ENCODE data around the gene KRTAP10-9.
"Not testable (repeated sequence)": the region's sequence is repeated elsewhere in the genome, so short reads cannot be mapped to it uniquely, and the experiment has no call there.

KRTAP10-9 gene

DNA sequence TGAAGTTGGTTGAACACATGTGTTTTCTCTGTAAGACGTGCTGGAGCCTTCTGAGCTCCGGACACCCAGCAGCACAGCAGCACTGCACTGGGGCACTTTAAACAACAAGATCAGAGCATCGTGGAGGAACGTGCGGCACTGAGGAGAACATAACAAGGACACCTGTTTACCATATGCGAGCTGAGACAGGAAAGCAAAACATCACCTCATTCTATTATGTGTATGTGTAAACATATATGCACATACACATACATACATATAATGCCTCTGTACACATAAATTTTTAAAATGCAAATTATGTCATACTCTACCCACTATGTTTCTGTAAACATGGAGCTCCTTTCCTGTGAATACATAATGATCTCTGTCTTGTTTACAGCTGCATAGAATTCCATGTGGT, 31.4 kb upstream of the KRTAP10-9 start:
- no peak for DNase-seq (ENCODE audit: low read depth, low spot score)

DNA sequence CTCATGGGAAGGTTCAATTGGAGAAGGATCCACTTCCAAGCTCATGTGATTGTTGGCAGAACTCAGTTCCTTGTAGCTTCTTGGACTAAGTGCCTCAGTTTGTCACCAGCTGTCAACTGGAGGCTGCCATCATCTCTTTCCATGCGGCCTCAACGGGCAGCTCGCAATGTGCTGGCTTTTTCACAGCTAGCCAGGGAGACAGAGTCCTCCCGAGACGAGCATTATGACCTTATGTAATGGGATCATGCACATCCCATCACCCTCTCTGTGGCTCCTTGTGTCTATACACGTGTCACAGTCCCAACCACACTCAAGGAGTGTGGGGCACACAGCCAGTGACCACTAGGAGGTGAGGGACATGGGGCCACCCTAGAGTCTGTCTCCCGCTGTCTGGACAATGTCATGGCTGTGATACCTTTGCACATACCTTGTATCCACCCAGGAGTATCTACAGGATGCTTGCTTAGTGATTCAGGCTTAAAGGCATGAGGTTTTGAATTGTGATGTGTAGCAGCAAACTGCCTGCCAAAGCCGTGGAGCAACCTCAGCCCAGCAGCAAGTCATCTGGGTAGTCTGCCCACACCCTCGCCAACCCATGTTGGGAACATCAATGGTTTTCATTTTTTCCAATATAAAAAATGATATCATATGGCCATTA, 30.7 kb upstream of the KRTAP10-9 start:
- DNase-seq (ENCODE audit: low read depth, low spot score), result no peak

DNA sequence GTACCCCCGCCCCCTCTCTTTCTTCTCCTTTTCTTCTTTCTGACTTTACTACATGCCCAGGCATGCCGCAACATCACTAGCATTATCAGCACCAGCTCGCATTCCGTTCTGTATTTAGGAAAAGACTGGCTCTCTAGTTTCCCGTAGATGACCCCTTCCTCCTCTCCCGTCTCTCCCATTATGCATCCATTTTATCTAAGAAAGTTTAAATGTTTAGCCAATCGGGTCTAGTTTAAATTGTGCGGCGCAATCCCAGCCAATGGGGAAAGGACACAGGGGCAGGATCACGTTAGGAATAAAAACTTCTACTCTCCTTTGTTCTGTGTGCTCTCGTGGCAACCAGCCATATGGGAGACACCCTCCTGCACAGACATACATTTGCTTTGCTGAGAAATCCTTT, 28.8 kb upstream of the KRTAP10-9 start:
- no peak for DNase-seq (ENCODE audit: low read depth, low spot score)

DNA sequence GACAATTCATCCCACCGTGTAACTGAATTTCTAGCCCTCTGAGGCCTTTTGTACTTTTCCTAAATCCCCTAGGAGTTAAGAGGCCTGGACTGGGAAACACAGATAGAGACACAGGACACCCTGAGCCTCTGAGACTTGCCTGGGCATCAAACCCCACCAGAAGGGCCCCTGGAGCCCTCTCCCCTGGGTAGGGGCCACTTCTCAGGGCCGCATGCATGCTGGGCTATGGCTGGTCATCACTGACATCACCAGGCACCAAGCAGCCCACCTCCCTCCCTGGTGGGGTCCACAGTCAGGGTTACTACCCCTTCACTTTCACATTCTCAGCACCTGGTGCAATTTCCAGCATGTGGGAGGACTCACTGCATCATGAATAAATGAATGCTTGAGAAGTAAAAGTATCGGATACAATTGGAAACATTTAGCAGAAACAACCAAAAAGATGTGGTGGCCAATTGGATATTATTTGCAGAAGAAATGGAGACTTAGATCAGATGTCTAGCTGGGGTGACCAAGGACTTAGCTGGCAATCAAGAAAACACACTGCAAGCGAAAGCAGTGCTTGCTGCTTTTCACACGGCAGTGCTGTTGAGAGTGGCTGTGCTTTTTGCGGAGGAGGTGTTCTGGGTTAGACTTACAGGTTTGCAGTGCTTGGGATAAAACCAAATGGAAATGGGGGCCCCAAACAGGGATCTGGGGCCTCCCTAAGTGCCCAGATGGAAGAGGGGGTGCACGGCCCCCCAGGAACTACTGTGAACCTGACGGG, 27.4 kb upstream of the KRTAP10-9 start:
- no peak for DNase-seq (ENCODE audit: low read depth, low spot score)

DNA sequence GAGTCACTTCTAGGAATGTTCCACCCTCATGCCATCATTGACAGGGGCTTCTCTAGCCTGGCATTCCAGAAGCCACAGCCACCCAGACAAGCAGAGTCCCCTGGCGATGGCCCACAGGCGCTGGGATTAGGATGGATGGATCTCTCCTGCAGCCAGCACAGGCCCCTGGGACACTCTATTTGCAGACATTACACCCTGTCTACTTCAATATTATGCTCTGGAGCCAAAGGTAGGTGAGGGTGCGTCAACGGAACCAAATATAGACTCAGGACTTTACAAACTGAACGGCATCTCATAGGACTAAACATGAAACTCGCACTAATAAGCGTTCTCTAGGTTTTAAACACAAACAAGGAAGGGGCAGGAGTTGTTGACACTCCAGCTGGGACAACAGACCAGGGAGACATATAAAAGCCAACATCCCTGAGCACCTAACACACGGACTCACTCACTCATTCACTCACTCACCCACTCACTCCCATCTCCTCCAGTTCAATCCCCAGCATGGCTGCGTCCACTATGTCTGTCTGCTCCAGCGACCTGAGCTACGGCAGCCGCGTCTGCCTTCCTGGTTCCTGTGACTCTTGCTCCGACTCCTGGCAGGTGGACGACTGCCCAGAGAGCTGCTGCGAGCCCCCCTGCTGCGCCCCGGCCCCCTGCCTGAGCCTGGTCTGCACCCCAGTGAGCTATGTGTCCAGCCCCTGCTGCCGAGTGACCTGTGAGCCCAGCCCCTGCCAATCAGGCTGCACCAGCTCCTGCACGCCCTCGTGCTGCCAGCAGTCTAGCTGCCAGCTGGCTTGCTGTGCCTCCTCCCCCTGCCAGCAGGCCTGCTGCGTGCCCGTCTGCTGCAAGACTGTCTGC, 26.5 kb upstream of the KRTAP10-9 start, which contains the start of gene KRTAP10-7:
Gene KRTAP10-7 (plus strand): TSS at position 480 of the 861 bp plus-strand sequence. CDS start 25 bp downstream, at position 505.
- not testable (repeated sequence) for DNase-seq (ENCODE audit: low read depth, low spot score)

DNA sequence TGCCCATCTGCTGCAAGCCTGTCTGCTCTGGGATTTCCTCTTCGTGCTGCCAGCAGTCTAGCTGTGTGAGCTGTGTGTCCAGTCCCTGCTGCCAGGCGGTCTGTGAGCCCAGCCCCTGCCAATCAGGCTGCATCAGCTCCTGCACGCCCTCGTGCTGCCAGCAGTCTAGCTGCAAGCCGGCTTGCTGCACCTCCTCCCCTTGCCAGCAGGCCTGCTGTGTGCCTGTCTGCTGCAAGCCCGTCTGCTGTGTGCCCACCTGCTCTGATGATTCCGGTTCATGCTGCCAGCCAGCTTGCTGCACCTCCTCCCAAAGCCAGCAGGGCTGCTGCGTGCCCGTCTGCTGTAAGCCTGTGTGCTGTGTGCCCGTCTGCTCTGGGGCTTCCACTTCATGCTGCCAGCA, 25.8 kb upstream of the KRTAP10-9 start:
- not testable (repeated sequence) for DNase-seq (ENCODE audit: low read depth, low spot score)

DNA sequence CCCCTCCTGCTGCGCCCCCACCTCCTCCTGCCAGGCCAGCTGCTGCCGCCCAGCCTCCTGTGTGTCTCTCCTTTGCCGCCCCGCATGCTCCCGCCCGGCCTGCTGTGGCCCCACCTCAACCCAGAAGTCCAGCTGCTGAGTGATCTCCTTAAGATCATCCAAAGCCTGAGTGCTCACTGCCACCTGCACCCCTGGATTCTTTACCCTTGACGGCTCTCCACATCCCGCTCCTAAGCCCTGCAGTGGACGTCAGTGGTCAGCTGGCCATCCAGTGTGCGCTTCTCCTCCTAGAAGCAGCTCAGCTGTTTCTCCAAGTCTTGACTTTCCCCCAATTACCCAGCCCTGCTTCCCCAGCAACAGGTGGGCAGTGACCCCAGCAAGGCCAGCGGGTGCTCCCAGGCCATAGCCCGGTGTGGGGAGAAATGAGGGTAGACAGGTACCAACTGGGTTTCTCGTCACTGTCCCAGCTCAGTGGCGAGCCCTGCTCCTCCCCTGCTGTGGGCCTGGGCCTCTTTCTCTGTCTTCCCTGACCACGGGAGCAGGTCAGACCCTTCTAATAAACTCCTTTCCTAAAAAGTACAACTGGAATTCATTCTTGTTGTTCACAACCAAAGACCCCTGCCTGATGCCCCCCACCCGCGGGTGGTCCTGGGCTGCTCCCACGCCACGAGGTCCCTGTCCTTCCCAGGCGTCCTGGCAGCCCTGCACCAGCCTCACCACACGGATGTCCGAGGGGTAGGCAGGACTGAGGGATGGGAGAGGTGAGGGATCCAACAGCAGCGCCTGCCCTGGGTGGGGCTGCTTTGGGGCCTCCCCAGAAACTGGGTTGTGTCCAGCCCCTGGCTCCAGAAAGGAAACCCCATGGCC, 25.1 kb upstream of the KRTAP10-9 start:
- DNase-seq (ENCODE audit: low read depth, low spot score), result no peak

DNA sequence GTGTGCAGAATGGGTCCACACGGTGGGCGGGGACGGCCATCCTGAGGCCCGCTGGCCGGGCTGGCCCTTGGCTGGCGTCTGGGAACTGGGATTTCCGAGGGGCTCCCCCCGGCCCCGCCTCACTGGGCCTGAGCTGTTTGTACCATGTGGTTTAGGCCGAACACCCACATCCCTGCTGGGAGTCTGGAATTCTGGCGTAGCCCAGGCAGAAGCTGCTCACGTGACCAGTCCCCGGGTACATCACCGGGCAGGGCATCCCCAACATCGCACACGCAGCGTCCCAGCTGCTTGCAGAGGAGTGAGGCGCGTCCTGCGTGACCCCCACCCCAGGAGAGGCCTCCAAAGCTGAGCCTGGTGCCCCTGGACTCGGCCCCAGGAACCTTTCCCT, 24.4 kb upstream of the KRTAP10-9 start:
- no peak for DNase-seq (ENCODE audit: low read depth, low spot score)

DNA sequence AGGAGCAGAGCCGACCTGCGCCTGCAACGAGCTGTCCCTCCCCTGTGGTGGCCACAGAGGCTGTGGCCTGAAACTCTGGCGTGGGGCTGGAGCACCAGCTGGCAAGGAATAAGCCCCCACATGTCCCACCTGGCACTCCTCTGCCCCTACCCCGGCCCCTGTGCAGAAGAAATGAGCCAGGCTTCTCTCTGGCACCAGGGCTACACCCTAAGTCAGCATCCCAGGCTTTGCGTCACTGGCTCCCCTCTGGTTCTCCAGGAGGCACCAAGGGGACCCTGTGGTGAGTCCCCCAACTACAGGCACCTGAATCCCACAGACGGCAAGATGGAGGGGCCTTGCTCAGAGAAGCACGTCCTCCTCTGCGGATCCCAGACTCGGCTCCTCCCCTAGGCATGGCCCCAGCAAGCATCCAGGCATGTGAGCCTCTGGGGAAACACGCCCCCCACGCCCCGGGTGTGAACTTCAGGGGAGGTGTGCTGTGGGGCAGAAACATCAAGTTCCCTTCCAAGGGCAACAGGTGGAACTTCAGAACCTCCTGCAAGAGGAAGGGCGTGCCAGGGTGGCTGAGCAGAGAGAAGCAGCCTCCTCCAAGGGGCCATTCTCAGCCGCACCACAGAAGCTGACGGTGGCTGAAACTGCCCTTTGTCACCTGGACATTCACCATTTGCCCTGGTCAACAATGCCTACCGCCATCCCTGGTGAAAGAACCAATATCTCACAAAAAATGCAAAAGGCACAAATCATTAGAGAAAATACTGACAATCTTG, 23.6 kb upstream of the KRTAP10-9 start:
- no peak for DNase-seq (ENCODE audit: low read depth, low spot score)

DNA sequence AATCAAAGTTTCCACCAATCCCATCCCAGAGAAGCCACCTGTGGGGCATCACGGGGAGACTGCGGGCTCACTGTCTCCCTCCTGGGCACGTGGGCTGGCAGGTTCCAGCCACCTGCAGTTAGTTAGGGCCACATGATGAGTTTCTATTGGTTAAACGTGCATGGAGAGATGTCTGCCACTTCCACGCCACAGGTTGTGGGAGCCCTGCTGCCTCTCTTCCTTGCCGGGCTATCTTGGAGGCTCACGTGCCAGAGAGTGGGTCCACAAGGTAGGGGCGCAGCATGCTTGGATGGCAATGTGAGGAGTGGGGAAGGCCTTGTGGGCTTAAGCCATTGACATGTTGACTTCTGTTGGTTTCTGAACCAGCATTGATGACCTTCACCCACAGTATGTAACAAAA, 23.0 kb upstream of the KRTAP10-9 start:
- DNase-seq (ENCODE audit: low read depth, low spot score), result no peak

DNA sequence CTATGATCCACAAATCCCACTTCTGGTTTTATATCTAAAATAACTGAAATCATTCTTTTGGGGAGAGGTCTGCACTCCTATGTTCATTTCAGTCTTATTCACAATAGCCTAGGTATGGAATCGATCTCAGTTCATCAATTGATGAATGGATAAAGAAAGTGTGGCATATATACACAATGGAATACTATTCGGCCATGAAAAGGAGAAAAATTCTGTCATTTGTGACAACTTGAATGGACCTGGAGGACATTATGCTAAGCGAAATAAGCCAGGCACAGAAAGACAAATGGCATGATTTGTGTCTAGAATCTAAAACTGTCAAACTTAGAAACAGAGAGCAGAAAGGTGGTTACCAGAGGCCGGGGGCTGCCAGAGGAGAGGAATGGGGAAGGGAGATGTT, 20.4 kb upstream of the KRTAP10-9 start:
- no peak for DNase-seq (ENCODE audit: low read depth, low spot score)

DNA sequence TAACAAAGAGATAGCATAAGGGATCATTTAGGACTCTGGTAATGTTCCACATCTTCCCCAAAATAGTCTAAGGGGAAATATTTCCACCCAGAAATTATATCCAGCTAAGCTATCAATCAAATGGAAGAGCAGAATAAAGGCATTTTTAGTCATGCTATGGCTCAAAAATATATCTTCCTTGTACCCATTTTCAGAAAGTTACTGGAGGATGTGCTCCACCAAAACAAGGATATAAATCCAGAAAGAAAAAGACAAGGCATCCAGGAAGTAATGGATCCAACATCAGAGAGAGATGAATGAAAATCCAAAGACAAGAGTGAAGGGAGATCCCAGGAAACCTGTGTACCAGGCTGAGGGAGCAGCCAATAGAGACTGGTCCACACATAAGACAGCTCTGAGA, 17.7 kb upstream of the KRTAP10-9 start:
- no peak for DNase-seq (ENCODE audit: low read depth, low spot score)

DNA sequence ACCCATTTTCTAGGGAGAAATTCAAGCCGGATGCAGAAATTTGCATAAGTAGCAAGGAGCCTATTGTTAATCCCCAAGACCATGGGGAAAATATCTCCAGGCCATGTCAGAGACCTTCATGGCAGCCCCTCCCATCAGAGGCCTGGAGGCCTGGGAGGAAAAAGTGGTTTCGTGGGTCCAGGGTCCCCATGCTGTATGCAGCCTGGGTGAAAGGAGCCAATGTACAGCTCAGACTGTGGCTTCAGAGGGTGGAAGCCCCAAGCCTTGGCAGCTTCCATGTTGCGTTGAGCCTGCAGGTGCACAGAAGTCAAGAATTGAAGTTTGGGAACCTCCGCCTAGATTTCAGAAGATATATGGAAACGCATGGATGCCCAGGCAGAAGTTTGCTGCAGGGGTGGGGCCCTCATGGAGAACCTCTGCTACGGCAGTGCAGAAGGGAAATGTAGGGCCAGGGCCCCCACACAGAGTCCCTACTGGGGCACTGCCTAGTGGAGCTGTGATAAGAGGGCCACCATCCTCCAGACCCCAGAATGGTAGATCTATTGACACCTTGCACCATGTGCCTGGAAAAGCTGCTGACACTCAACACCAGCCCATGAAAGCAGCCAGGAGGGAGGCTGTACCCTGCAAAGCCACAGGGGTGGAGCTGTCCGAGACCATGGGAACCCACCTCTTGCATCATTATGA, 16.6 kb upstream of the KRTAP10-9 start:
- not testable (repeated sequence) for DNase-seq (ENCODE audit: low read depth, low spot score)

DNA sequence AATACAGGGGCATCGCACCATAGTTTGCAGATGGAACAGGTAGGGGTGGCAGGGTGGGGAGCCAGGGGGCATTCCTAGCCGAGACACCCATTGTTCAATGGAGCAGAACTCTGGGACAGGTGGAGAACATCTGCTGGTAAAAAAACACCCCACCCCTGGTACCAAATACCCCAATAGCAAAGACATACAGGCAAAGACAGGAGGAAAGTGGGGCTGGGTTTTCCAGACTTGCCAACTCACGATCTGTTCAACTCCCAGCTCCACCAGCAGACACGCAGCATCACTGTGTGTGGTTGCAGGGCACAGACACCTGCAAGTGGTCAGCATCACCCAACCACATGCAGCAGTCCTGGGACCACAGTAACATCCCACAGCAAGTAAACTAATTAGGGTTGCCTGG, 15.3 kb upstream of the KRTAP10-9 start:
- DNase-seq (ENCODE audit: low read depth, low spot score), result no peak

DNA sequence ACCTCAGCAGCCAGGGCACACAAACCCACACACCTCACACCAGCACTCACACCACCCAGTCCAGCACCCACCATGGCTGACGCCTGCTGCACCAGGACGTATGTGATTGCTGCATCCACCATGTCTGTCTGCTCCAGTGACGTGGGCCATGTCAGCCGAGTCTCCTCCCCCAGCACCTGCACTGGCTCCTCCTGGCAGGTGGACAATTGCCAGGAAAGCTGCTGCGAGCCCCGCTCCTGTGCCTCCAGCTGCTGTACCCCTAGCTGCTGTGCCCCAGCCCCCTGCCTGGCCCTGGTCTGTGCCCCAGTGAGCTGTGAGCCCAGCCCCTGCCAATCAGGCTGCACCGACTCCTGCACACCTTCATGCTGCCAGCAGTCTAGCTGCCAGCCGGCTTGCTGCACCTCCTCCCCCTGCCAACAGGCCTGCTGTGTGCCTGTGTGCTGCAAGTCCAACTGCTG, 14.8 kb upstream of the KRTAP10-9 start, which contains the start of gene KRTAP10-8:
Gene KRTAP10-8 (plus strand): TSS at position 51 of the 458 bp plus-strand sequence. CDS start 22 bp downstream, at position 73.
- no peak for DNase-seq (ENCODE audit: low read depth, low spot score)

DNA sequence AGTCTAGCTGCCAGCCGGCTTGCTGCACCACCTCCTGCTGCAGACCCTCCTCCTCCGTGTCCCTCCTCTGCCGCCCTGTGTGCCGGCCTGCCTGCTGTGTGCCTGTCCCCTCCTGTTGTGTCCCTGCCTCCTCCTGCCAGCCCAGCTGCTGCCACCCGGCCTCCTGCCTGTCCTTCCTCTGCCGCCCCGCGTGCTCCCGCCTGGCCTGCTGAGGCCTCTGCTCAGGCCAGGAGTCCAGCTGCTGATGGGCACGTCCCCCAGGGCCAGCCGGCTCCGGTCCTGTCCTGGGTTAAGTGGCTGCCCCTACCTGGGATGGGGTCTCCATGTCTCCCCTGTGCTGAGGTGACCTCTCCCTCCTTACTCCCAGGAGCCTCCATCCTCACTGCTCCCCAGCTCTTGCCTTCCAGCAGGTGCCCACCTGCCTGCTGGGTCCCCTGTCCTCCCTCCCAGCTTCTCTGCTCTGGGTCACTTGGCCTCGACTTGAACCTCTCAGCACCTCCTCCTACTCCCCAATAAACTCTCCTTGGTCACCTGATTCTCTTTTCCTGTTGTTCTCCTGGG, 14.1 kb upstream of the KRTAP10-9 start:
- DNase-seq (ENCODE audit: low read depth, low spot score), result no peak

DNA sequence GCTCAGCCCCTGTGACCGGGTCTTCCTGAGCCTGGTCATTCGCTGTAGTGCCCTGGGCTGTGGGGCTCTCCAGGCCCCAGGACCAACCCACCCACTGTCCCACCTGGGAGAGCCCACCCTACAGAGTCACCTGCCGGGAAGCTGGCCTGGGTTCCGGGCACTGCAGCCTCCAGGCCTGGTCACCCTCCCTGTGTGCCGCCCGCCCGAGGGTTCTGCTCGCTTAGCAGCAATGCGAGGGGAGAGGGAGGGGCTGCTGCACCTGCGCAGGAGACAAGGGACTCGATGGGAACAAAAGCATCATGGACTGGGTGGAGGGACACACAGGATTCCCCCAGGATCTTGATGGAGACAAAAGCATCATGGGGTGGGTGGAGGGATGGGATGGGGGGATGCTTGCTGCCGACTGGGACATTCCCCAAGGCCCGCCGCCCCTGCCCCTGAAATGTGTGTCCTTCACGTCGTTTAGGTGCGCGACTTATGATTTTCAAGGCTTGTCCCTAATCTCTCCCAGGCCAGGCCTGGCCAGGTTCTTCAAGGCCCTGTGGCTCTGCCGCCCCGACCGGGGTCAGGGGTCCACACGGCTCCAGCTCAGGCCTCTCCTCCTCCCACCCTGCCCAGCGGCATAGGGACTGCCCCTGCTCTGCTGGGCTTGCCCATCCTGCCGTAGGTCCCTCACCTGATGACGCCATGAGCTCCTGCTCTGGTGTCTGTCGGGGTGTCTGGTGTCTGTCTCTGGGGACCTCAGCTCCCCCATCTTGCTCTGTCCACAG, 13.3 kb upstream of the KRTAP10-9 start:
- DNase-seq (ENCODE audit: low read depth, low spot score), result no peak

DNA sequence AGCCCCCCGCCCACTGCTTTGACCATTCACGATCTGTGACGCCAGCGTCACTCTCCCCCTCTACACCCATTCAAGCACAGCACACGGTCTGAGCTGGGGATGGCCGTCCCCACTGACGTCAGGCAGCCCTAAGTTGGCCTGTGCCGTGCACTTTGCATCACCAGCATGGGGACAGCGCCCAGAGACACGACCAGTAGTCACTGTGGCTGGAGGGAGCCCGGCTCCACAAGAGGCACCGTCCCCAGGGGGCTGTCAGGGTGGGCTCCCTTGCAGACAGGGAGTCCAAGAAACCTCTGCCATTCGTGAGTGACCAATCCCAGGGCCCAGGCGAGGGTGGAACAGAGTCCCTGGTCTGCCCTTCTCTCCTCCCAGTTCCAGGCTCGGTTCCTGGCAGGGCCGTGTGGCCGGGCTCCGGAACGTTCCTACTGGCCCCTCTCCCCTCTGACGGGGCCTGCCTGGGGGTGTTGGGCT, 12.7 kb upstream of the KRTAP10-9 start:
- DNase-seq (ENCODE audit: low read depth, low spot score), result no peak
